Stimulated activated naive CD8-positive, alpha-beta T cell treated with anti-CD3 and anti-CD28 coated beads, Interleukin-15, amount 100 ng/mL, for 72 hours (primary cell): ENCODE measurements around the gene MUC3A.
"Not testable (repeated sequence)": the region's sequence is repeated elsewhere in the genome, so short reads cannot be mapped to it uniquely, and the experiment has no call there.

ENCODE experiments used
- ATAC-seq: fragments of 150-1000 bp; cut with Tn5 transposase; 2 replicates; pipeline ENCODE4 v1.10.0; 2021; ENCODE audit warnings: mild to moderate bottlenecking, moderate library complexity
- DNase-seq, 2 donors: peaks; one replicate each; pipeline ENCODE4 v3.0.0; 2021 to 2022
- H3K27ac Mint-ChIP-seq, 2 donors: one replicate each; pipeline ENCODE4 v1.8.0; 2022; ENCODE audit warnings: mild to moderate bottlenecking in 2 of 2, mixed read lengths in 2 of 2, moderate library complexity in 2 of 2
- H3K27me3 Mint-ChIP-seq: one replicate; pipeline ENCODE4 v1.8.0; 2022; ENCODE audit warnings: mixed read lengths
- H3K4me1 Mint-ChIP-seq: one replicate; pipeline ENCODE4 v1.8.0; 2022; ENCODE audit warnings: mild to moderate bottlenecking, mixed read lengths
- H3K4me3 Mint-ChIP-seq, 2 donors: one replicate each; pipeline ENCODE4 v1.8.0; 2022; ENCODE audit warnings: mild to moderate bottlenecking in 2 of 2, mixed read lengths in 2 of 2, moderate library complexity in 1 of 2
- H3K9me3 Mint-ChIP-seq, 2 donors: one replicate each; pipeline ENCODE4 v1.8.0; 2022; ENCODE audit warnings: mixed read lengths in 2 of 2

The MUC3A gene

GRCh38 chr7:100949227-100949932 is at the start of gene MUC3A:
Gene MUC3A (plus strand): TSS chr7:100949534. CDS start chr7:100949625, 91 bp downstream.
- Mint-ChIP-seq H3K4me3 (no peak within 1 kb of the TSS), H3K4me1 (no peaks in the 10 kb centered on the region), H3K9me3 (peaks cover 0 to 5% of the 10 kb centered on the region in 2 donors), H3K27ac (no peak within 1 kb of the TSS), H3K27me3 (peaks cover 36% of the 10 kb centered on the region)
- no peak for ATAC-seq
- no peak for DNase-seq

GRCh38 chr7:100900978-100901377 is 48.4 kb upstream of the MUC3A start:
- H3K4me3 Mint-ChIP-seq: no peak overlapping the region
- H3K27me3 Mint-ChIP-seq: peaks cover 34% of the 10 kb centered on the region
- no peaks in the 10 kb centered on the region for H3K9me3 Mint-ChIP-seq
- ATAC-seq: no peak
- no peak for DNase-seq
- no peak overlapping the region for H3K27ac Mint-ChIP-seq
- peaks cover 10% of the 10 kb centered on the region for H3K4me1 Mint-ChIP-seq

GRCh38 chr7:100901921-100902332 is 47.4 kb upstream of the MUC3A start:
- peaks cover 26% of the 10 kb centered on the region for H3K27me3 Mint-ChIP-seq
- DNase-seq (no peak), ATAC-seq (no peak)
- peaks cover 4% of the 10 kb centered on the region for H3K4me1 Mint-ChIP-seq
- no peak overlapping the region for H3K4me3 Mint-ChIP-seq
- no peaks in the 10 kb centered on the region for H3K9me3 Mint-ChIP-seq
- no peak overlapping the region for H3K27ac Mint-ChIP-seq

GRCh38 chr7:100902638-100903037 is 46.7 kb upstream of the MUC3A start:
- no peak for ATAC-seq
- H3K4me3 Mint-ChIP-seq: no peak overlapping the region
- H3K9me3 Mint-ChIP-seq: no peaks in the 10 kb centered on the region
- H3K27ac Mint-ChIP-seq: no peak overlapping the region
- H3K27me3 Mint-ChIP-seq: peaks cover 19% of the 10 kb centered on the region
- no peak for DNase-seq
- H3K4me1 Mint-ChIP-seq: no peaks in the 10 kb centered on the region

- Mint-ChIP-seq H3K27me3 (peaks cover 14% of the 10 kb centered on the region), H3K4me3 (no peak overlapping the region), H3K9me3 (no peaks in the 10 kb centered on the region), H3K27ac (no peak overlapping the region), H3K4me1 (no peaks in the 10 kb centered on the region)
- no peak for DNase-seq
- no peak for ATAC-seq
Observed at GRCh38 chr7:100908512-100908911, 40.8 kb upstream of the MUC3A start.

- peaks cover 21% of the 10 kb centered on the region for H3K27me3 Mint-ChIP-seq
- not testable (repeated sequence) for H3K9me3 Mint-ChIP-seq, ATAC-seq, H3K4me3 Mint-ChIP-seq, H3K4me1 Mint-ChIP-seq, DNase-seq, H3K27ac Mint-ChIP-seq
Observed at GRCh38 chr7:100910443-100910842, 38.9 kb upstream of the MUC3A start.

GRCh38 chr7:100911484-100911883 is 37.9 kb upstream of the MUC3A start:
- Mint-ChIP-seq H3K9me3 (no peaks in the 10 kb centered on the region), H3K27me3 (peaks cover 21% of the 10 kb centered on the region), H3K4me3 (no peak overlapping the region), H3K27ac (peak overlapping the region in 1 of 2 donors; percentile 27), H3K4me1 (no peaks in the 10 kb centered on the region)
- DNase-seq (no peak), ATAC-seq (no peak)

- DNase-seq (no peak), ATAC-seq (no peak)
- H3K9me3 Mint-ChIP-seq: no peaks in the 10 kb centered on the region
- H3K4me3 Mint-ChIP-seq: no peak overlapping the region
- no peaks in the 10 kb centered on the region for H3K4me1 Mint-ChIP-seq
- no peak overlapping the region for H3K27ac Mint-ChIP-seq
- peaks cover 21% of the 10 kb centered on the region for H3K27me3 Mint-ChIP-seq
Observed at GRCh38 chr7:100914208-100914878, 35.0 kb upstream of the MUC3A start.

- H3K9me3 Mint-ChIP-seq: no peaks in the 10 kb centered on the region
- H3K27ac Mint-ChIP-seq: no peak overlapping the region
- H3K4me3 Mint-ChIP-seq: no peak overlapping the region
- H3K27me3 Mint-ChIP-seq: peaks cover 21% of the 10 kb centered on the region
- DNase-seq (no peak), ATAC-seq (peak; percentile 60)
- no peaks in the 10 kb centered on the region for H3K4me1 Mint-ChIP-seq
Observed at GRCh38 chr7:100914879-100915447, 34.4 kb upstream of the MUC3A start.

- DNase-seq, H3K4me3 Mint-ChIP-seq, H3K4me1 Mint-ChIP-seq, H3K9me3 Mint-ChIP-seq, H3K27ac Mint-ChIP-seq, ATAC-seq: not testable (repeated sequence)
- H3K27me3 Mint-ChIP-seq: peaks cover 18% of the 10 kb centered on the region
Observed at GRCh38 chr7:100919335-100919734, 30.0 kb upstream of the MUC3A start.

- not testable (repeated sequence) for H3K27ac Mint-ChIP-seq, H3K4me3 Mint-ChIP-seq, H3K4me1 Mint-ChIP-seq, DNase-seq, ATAC-seq, H3K9me3 Mint-ChIP-seq
- peaks cover 18% of the 10 kb centered on the region for H3K27me3 Mint-ChIP-seq
Observed at GRCh38 chr7:100919779-100920437, 29.4 kb upstream of the MUC3A start.

- Mint-ChIP-seq H3K27ac (no peak overlapping the region), H3K9me3 (no peaks in the 10 kb centered on the region), H3K4me3 (no peak overlapping the region), H3K27me3 (peaks cover 18% of the 10 kb centered on the region), H3K4me1 (no peaks in the 10 kb centered on the region)
- DNase-seq: no peak
- no peak for ATAC-seq
Observed at GRCh38 chr7:100921039-100921438, 28.3 kb upstream of the MUC3A start.

- H3K27ac Mint-ChIP-seq: peak overlapping the region in 1 of 2 donors; percentile 10
- not testable (repeated sequence) for H3K4me1 Mint-ChIP-seq, ATAC-seq, DNase-seq, H3K9me3 Mint-ChIP-seq, H3K4me3 Mint-ChIP-seq
- peaks cover 18% of the 10 kb centered on the region for H3K27me3 Mint-ChIP-seq
Observed at GRCh38 chr7:100923616-100924015, 25.7 kb upstream of the MUC3A start.

- Mint-ChIP-seq H3K4me3 (no peak overlapping the region), H3K4me1 (no peaks in the 10 kb centered on the region), H3K27ac (no peak overlapping the region), H3K9me3 (peaks cover 7% of the 10 kb centered on the region in 2 donors), H3K27me3 (peaks cover 7% of the 10 kb centered on the region)
- no peak for ATAC-seq
- no peak for DNase-seq
Observed at GRCh38 chr7:100929808-100930174, 19.5 kb upstream of the MUC3A start.

GRCh38 chr7:100933734-100934133 is 15.6 kb upstream of the MUC3A start:
- no peak for DNase-seq
- no peaks in the 10 kb centered on the region for H3K4me1 Mint-ChIP-seq
- peaks cover 7% of the 10 kb centered on the region in 2 donors for H3K9me3 Mint-ChIP-seq
- H3K4me3 Mint-ChIP-seq: no peak overlapping the region
- no peak for ATAC-seq
- H3K27me3 Mint-ChIP-seq: peaks cover 7% of the 10 kb centered on the region
- no peak overlapping the region for H3K27ac Mint-ChIP-seq

GRCh38 chr7:100935381-100935780 is 14.0 kb upstream of the MUC3A start:
- H3K27me3 Mint-ChIP-seq: not testable (repeated sequence)
- H3K9me3 Mint-ChIP-seq: peaks cover 7 to 14% of the 10 kb centered on the region in 2 donors

More at GRCh38 chr7:100935381-100935780, 14.0 kb upstream of the MUC3A start:
- not testable (repeated sequence) for ATAC-seq, H3K27ac Mint-ChIP-seq, H3K4me3 Mint-ChIP-seq, H3K4me1 Mint-ChIP-seq, DNase-seq
